GM12875 (cell line): ENCODE data around the gene ARL8A.

ENCODE experiments used
- H3K4me3 ChIP-seq: one replicate; pipeline ENCODE4 v1.5.1; 2011; ENCODE audit warnings: low read depth, low read length, control low read depth
- TF ChIP-seq, protein P1 (sequence below): IDR thresholded peaks from 2 replicates; pipeline ENCODE4 v1.5.1; 2011; ENCODE audit warnings: low read depth, mild to moderate bottlenecking, control low read depth, inconsistent platforms, low read length, moderate library complexity, borderline replicate concordance; ENCODE audit not compliant: insufficient read depth

Gene ARL8A

DNA sequence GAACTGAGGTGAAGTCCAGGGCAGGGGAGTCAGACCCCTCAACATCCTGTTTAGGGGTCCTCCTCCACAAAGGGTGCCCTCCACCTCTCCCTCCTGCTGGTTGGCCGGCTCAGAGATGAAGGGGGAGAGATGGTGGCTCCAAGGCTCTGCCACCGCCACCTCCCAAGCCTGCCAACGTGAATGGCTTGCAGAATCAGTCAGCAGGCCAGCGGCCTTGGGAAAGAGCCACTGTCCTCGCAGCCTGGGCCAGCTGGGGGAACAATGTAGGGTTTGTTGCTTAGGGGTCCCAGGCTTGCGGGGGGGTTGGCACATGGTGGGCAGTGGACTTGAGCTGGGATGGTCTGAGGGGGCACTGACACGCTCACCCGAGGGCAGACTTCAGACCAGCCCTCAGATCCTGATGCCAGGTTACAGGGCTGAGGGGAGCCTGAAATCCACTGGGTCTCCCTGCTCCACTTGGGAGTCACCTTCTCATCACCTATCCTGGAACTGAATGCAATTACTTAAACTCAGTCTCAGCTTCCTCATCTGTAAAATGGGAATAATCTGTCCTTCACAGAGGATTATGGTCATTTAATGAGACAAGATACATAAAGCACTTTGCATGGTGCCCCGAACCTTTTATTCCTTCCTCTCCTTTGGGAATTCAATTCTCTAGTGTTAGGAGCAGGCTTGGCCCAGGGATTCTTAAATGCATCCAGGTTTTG lies 13.6 kb downstream of the ARL8A start:
- H3K4me3 ChIP-seq = no peak overlapping the region
- TF ChIP-seq, protein P1, sequence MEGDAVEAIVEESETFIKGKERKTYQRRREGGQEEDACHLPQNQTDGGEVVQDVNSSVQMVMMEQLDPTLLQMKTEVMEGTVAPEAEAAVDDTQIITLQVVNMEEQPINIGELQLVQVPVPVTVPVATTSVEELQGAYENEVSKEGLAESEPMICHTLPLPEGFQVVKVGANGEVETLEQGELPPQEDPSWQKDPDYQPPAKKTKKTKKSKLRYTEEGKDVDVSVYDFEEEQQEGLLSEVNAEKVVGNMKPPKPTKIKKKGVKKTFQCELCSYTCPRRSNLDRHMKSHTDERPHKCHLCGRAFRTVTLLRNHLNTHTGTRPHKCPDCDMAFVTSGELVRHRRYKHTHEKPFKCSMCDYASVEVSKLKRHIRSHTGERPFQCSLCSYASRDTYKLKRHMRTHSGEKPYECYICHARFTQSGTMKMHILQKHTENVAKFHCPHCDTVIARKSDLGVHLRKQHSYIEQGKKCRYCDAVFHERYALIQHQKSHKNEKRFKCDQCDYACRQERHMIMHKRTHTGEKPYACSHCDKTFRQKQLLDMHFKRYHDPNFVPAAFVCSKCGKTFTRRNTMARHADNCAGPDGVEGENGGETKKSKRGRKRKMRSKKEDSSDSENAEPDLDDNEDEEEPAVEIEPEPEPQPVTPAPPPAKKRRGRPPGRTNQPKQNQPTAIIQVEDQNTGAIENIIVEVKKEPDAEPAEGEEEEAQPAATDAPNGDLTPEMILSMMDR = no peak

DNA sequence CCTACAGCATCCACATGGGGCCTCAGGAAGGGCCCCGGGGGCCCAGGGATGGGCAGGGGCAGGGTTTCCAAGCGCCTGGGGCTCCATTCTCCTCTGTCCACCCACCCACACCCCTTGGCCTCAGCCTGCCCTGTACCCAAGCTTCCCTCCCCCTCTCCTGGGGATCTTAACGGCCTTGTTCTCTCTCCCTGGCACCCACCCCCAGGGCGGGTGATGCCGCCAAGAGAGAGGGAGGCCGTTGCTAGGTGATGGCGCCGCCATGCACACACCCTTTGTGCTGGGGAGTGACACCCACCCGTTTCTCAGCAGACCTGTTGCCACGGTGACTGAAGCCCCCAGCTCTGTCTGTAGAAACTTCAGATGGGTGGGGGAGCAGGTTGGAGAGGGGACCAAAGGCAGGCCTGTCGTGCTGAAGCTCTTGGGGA lies 14.2 kb downstream of the ARL8A start:
- TF ChIP-seq, protein P1 = no peak
- no peak overlapping the region for H3K4me3 ChIP-seq

DNA sequence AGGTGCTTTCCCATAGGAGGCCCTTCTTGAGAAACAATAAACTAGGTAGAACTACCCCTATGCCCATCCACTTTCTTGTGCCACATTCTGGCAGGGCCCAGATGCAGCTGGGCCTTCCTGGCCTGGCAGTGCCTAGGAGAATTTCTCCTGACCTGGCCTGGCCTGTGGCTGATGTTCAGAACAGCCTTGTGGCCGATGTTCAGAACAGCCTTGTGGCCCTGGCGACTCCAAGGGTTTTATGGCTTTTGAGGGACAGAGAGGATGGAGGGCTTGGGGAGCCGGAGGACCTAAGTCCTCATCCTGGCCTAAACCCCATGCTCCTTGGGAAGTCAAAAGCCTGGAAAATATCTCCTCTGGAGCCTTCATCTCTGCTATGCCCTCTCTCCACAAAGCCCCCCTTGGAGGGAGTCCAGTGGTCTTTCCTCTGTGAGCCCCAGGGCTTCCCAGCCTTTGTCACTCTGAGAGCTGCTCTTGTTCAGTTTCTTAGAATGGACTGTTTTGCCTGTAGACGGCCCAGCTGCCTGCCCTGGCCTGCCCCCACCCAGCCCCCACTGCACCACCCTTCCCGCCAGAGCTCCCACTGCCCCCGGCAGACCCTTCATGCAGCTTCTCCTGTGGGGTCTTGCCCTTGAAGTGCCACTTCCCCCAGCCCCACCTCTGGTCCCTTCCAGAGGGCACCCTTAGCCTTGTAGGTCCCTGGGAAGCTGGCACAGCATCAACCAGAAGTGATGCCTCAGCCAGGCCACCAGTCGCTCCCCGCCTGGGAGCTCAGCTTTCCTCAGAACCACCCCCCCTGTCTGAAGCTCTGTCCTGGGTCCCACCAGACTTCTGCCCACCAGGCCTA lies 14.9 kb downstream of the ARL8A start:
- H3K4me3 ChIP-seq = no peak overlapping the region
- TF ChIP-seq, protein P1 = no peak

DNA sequence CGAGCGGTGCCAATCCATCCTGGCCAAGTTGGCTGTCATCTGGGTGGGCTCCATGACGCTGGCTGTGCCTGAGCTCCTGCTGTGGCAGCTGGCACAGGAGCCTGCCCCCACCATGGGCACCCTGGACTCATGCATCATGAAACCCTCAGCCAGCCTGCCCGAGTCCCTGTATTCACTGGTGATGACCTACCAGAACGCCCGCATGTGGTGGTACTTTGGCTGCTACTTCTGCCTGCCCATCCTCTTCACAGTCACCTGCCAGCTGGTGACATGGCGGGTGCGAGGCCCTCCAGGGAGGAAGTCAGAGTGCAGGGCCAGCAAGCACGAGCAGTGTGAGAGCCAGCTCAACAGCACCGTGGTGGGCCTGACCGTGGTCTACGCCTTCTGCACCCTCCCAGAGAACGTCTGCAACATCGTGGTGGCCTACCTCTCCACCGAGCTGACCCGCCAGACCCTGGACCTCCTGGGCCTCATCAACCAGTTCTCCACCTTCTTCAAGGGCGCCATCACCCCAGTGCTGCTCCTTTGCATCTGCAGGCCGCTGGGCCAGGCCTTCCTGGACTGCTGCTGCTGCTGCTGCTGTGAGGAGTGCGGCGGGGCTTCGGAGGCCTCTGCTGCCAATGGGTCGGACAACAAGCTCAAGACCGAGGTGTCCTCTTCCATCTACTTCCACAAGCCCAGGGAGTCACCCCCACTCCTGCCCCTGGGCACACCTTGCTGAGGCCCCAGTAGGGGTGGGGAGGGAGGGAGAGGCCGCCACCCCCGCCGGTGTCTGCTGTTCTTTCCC lies 16.5 kb downstream of the ARL8A start:
- TF ChIP-seq, protein P1 = no peak
- no peak overlapping the region for H3K4me3 ChIP-seq

DNA sequence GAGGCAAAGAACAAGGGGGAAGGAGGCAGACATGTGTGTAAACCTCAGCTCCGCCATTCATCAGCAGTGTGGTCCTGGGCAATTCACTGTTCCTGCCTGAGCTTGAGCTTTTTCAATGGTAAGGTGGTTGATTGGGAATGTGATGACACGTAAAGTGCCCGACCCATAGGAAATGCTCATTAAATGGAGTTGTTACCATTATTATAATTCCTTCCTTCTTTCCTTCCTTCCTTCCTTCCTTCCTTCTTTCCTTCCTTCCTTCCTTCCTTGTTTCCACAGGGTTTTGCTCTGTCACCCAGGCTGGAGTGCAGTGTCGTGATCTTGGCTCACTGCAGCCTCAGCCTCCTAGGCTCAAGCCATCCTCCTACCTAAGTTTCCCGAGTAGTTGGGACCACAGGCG lies 17.5 kb downstream of the ARL8A start:
- TF ChIP-seq, protein P1 = no peak

DNA sequence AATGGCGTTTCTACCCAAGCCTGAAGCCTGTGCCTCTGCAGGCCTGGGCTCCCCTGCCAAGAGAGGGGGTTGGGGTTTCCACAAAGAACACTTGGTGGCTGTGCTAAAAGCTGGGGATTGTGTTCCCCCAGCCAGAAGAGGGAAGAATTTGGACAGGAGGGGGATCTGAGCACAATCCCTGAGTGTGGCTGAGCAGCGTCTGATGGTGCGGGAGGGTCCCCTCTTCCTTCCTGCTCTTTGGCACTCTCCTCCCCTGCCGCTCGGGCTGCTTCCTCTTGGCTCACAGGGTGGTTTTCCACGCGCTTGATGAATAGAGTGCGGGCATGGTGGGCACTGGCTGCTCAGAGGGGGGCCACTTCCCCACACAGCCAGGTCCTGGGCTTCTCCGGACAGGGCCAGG lies 18.1 kb downstream of the ARL8A start:
- TF ChIP-seq, protein P1 = no peak
- H3K4me3 ChIP-seq = no peak overlapping the region

More for the DNA sequence above, 17.5 kb downstream of the ARL8A start:
- H3K4me3 ChIP-seq = no peak overlapping the region

DNA sequence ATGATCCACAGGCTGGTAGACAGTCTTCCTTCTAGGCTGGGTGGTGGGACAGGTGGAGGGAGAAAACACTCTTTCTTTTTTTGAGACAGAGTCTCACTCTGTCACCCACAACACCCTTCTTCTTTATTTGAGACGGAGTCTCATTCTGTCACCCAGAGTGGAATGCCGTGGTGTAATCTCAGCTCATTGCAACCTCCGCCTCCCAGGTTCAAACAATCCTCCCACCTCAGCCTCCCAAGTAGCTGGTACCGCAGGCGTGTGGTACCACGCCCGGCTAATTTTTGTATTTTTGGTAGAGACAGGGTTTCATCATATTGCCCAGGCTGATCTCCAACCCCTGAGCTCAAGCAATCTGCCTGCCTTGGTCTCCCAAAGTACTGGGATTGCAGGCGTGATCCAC lies 18.9 kb downstream of the ARL8A start:
- TF ChIP-seq, protein P1 = no peak
- no peak overlapping the region for H3K4me3 ChIP-seq
